ENCODE measurements around the gene CELF4. TPM values are rescaled to one million over a fixed set of nuclear protein-coding genes. Genes with fewer than 3 reads are reported as not detected.

Gene CELF4
- total and polyA plus RNA-seq, 2 donors (not counting 3 experiments of a cell fraction or from before 2014, with no cell fraction given): not detected

DNA sequence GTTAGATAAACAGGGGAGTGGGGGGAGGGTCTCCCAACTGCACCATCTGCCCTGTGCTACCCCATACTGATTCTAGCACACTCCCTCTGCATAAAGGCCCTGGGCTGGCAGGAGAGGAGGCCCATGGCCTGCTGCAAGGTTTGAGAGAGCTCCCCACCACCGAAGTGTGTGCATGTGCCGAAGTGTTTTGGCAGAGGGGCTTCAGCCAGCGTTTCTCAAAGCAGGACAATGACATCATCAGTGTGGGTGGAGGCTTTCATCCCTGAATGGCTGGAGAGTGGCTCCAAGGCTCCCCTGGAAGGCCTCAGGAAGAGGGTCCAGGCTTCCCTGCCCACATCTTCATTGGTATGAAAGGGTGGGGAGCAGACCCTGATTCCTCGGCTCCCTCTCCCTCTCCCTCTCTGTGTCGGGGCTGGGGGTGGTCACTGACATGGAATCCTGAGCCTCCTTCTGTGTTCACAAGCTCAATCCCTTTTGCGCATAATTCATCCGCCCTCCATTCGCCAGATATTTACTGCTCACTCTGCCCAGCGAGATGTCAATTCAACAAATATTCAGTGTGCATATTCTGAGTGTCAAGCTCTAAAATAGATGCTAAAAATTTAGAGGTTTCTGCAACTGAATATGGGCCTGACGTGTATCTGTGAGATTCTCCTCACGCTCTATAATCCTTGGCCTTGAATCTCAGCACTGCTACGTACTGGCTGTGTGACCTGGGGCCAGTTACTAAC, 122.1 kb downstream of the CELF4 start:
- no peaks in the 10 kb centered on the region for H3K4me1 ChIP-seq (ENCODE audit: control insufficient read depth, extremely low read depth, insufficient read depth, low read length)
- no peak overlapping the region for H3K9ac ChIP-seq (replicated peaks; ENCODE audit: extremely low read depth, insufficient read depth, low read length)
- FAIRE-seq (no peak), DNase-seq (ENCODE audit: low read depth, low spot score) (no peak)
- H2AFZ ChIP-seq (ENCODE audit: low read depth, low read length): no peak overlapping the region
- TF ChIP-seq FOS (IDR thresholded peaks at IDR 0.05; ENCODE audit: borderline replicate concordance, insufficient read depth, low read length): no peak
- no peaks in the 10 kb centered on the region for H3K79me2 ChIP-seq (ENCODE audit: control insufficient read depth, insufficient read depth, low read length)
- intact Hi-C loops (cut with micrococcal nuclease) (loop anchor here (2.0 kb wide), 1 partner anchor 95 kb away; no protein-coding TSS in a partner anchor), dilution Hi-C loops (cut with MboI; ENCODE audit: extremely low pct_ligation_motif_present, low sequenced_read_pairs) (no loop called here)
- no peaks in the 10 kb centered on the region for H3K27me3 ChIP-seq (ENCODE audit: control insufficient read depth in 2 of 2, insufficient read depth in 2 of 2, low read length in 2 of 2)
- H3K36me3 ChIP-seq (ENCODE audit: control insufficient read depth in 2 of 2, extremely low read depth in 1 of 2, insufficient read depth in 2 of 2, low read length in 2 of 2): no peaks in the 10 kb centered on the region
- H3K27ac ChIP-seq (ENCODE audit: insufficient read depth, low read depth, low read length): no peak overlapping the region
- H3K9me1 ChIP-seq (replicated peaks; ENCODE audit: control insufficient read depth, extremely low read depth, insufficient read depth, low read length): no peaks in the 10 kb centered on the region
- BruUV-seq (replicated peaks): no TSS peak
- no peaks in the 10 kb centered on the region for H3K9me3 ChIP-seq (replicated peaks; ENCODE audit: control insufficient read depth, insufficient read depth, low read length)
- CTCF ChIA-PET: interaction anchor here (2.2 kb wide), 1 partner anchor 95 kb away, joined by 8 read pairs; no protein-coding TSS in a partner anchor
- H4K20me1 ChIP-seq (replicated peaks; ENCODE audit: control insufficient read depth, extremely low read depth, insufficient read depth, low read length): no peaks in the 10 kb centered on the region
- no peak overlapping the region for H3K4me3 ChIP-seq (replicated peaks in 1 of 3; ENCODE audit: insufficient read depth in 1 of 3, low read depth in 1 of 3, low read length in 3 of 3)
- H3K4me2 ChIP-seq (ENCODE audit: insufficient read depth, low read length): no peak overlapping the region
- POLR2A ChIA-PET: no interaction called here

DNA sequence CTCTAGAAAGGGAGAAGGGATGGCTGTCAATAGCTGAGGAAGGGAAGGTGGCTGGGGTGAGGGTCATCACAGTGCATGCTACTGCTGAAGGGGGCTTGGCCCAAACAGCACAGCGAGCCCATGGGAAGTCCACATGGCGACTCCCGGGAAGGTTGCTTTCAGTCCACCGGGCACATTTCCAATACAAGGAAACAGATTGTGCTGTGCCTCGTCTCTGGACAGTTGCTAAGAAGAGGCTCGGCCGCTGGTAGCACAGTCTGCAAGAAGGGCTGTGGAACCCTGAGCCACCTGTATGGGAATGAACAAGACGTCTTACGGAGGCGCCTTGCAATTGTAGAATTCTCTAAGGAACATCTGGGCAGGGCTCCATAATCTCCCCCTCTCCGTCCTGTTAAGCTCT, 123.1 kb downstream of the CELF4 start:
- dilution Hi-C loops (cut with MboI; ENCODE audit: extremely low pct_ligation_motif_present, low sequenced_read_pairs): no loop called here
- Histone ChIP-seq H3K4me1 (ENCODE audit: control insufficient read depth, extremely low read depth, insufficient read depth, low read length) (no peaks in the 10 kb centered on the region), H3K4me3 (replicated peaks in 1 of 3; ENCODE audit: insufficient read depth in 1 of 3, low read depth in 1 of 3, low read length in 3 of 3) (no peak overlapping the region), H3K4me2 (ENCODE audit: insufficient read depth, low read length) (no peak overlapping the region), H3K36me3 (ENCODE audit: control insufficient read depth in 2 of 2, extremely low read depth in 1 of 2, insufficient read depth in 2 of 2, low read length in 2 of 2) (no peaks in the 10 kb centered on the region), H3K27me3 (ENCODE audit: control insufficient read depth in 2 of 2, insufficient read depth in 2 of 2, low read length in 2 of 2) (no peaks in the 10 kb centered on the region), H2AFZ (ENCODE audit: low read depth, low read length) (no peak overlapping the region), H3K9me1 (replicated peaks; ENCODE audit: control insufficient read depth, extremely low read depth, insufficient read depth, low read length) (no peaks in the 10 kb centered on the region), H3K27ac (ENCODE audit: insufficient read depth, low read depth, low read length) (no peak overlapping the region), H4K20me1 (replicated peaks; ENCODE audit: control insufficient read depth, extremely low read depth, insufficient read depth, low read length) (no peaks in the 10 kb centered on the region), H3K79me2 (ENCODE audit: control insufficient read depth, insufficient read depth, low read length) (no peaks in the 10 kb centered on the region), H3K9ac (replicated peaks; ENCODE audit: extremely low read depth, insufficient read depth, low read length) (no peak overlapping the region), H3K9me3 (replicated peaks; ENCODE audit: control insufficient read depth, insufficient read depth, low read length) (no peaks in the 10 kb centered on the region)
- POLR2A ChIA-PET: no interaction called here
- intact Hi-C loops (cut with micrococcal nuclease): no loop called here
- DNase-seq (ENCODE audit: low read depth, low spot score) (no peak), FAIRE-seq (no peak)
- CTCF ChIA-PET: no interaction called here
- BruUV-seq (replicated peaks): no TSS peak
- TF ChIP-seq FOS (IDR thresholded peaks at IDR 0.05; ENCODE audit: borderline replicate concordance, insufficient read depth, low read length): no peak
- no peak for TF ChIP-seq MYC (IDR thresholded peaks at IDR 0.05; ENCODE audit: low read depth, low read length)
- TF ChIP-seq, protein P1, sequence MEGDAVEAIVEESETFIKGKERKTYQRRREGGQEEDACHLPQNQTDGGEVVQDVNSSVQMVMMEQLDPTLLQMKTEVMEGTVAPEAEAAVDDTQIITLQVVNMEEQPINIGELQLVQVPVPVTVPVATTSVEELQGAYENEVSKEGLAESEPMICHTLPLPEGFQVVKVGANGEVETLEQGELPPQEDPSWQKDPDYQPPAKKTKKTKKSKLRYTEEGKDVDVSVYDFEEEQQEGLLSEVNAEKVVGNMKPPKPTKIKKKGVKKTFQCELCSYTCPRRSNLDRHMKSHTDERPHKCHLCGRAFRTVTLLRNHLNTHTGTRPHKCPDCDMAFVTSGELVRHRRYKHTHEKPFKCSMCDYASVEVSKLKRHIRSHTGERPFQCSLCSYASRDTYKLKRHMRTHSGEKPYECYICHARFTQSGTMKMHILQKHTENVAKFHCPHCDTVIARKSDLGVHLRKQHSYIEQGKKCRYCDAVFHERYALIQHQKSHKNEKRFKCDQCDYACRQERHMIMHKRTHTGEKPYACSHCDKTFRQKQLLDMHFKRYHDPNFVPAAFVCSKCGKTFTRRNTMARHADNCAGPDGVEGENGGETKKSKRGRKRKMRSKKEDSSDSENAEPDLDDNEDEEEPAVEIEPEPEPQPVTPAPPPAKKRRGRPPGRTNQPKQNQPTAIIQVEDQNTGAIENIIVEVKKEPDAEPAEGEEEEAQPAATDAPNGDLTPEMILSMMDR (IDR thresholded peaks at IDR 0.05; ENCODE audit: extremely low read depth in 1 of 2, insufficient read depth in 1 of 2, low read depth in 1 of 2, low read length in 2 of 2): no peak
- TF ChIP-seq JUN (IDR thresholded peaks at IDR 0.05; ENCODE audit: borderline replicate concordance, insufficient read depth, insufficient read length, low read depth): no peak
